Bronchial epithelial cell (primary cell): ENCODE data around the gene RAB6C. TPM values are rescaled to one million over a fixed set of nuclear protein-coding genes. Genes with fewer than 3 reads are reported as not detected.
"Not testable (repeated sequence)": the region's sequence is repeated elsewhere in the genome, so short reads cannot be mapped to it uniquely, and the experiment has no call there.

Source experiments
- DNase-seq: peaks from one replicate; pipeline ENCODE4 v3.0.0-alpha.2; 2010; ENCODE audit warnings: low read depth
- FAIRE-seq: peaks from 2 replicates; lab custom pipeline; 2011; peaks lifted over from hg19 to GRCh38; lab: Jason Lieb, UNC
- H3K27me3 ChIP-seq: 2 replicates; pipeline ENCODE4 v1.5.1; 2011; ENCODE audit warnings: low read length; ENCODE audit not compliant: control insufficient read depth, insufficient read depth
- H3K36me3 ChIP-seq: 2 replicates; pipeline ENCODE4 v1.5.1; 2011; ENCODE audit warnings: low read length; ENCODE audit not compliant: control insufficient read depth, insufficient read depth
- H3K4me3 ChIP-seq: 2 replicates; pipeline ENCODE4 v1.5.1; 2011; ENCODE audit warnings: mild to moderate bottlenecking, low read depth, low read length, control low read depth
- CTCF ChIP-seq: IDR thresholded peaks from 2 replicates; pipeline ENCODE4 v1.5.1; 2011; ENCODE audit warnings: mild to moderate bottlenecking, moderate library complexity, low read length, control low read depth, inconsistent platforms; ENCODE audit not compliant: insufficient read depth, severe bottlenecking
- total RNA-seq: library from RNA; depleted of rRNA; stranded (reverse); fragments of >200 nt; gene quantifications from 2 replicates; pipeline ENCODE4 v1.2.1, GENCODE V29; 2014

The RAB6C gene
- total RNA-seq, 1 donor from 2014 or later, result under 0.01 TPM

GRCh38 chr2:129977986-129978385, 1.5 kb upstream of the RAB6C start:
- no peak for DNase-seq
- no peak for TF ChIP-seq CTCF
- no peak for FAIRE-seq
- no peaks in the 10 kb centered on the region for H3K27me3 ChIP-seq
- no peaks in the 10 kb centered on the region for H3K36me3 ChIP-seq
- no peak overlapping the region for H3K4me3 ChIP-seq

- not testable (repeated sequence) for DNase-seq, H3K27me3 ChIP-seq, H3K4me3 ChIP-seq, H3K36me3 ChIP-seq
- FAIRE-seq, result peak; percentile 96
Measured at GRCh38 chr2:129980246-129980645, 780 bp downstream of the RAB6C start.

GRCh38 chr2:129981689-129982088, 2.2 kb downstream of the RAB6C start:
- H3K27me3 ChIP-seq, DNase-seq, H3K36me3 ChIP-seq, FAIRE-seq, H3K4me3 ChIP-seq: not testable (repeated sequence)

- Histone ChIP-seq H3K27me3 (no peaks in the 10 kb centered on the region), H3K4me3 (no peak overlapping the region), H3K36me3 (no peaks in the 10 kb centered on the region)
- FAIRE-seq (no peak), DNase-seq (no peak)
- TF ChIP-seq CTCF, result no peak
Measured at GRCh38 chr2:129984426-129984825, 5.0 kb downstream of the RAB6C start.

GRCh38 chr2:129992415-129993006, 13.0 kb downstream of the RAB6C start:
- not testable (repeated sequence) for DNase-seq, H3K4me3 ChIP-seq, H3K27me3 ChIP-seq, FAIRE-seq, H3K36me3 ChIP-seq

GRCh38 chr2:129993151-129993550, 13.7 kb downstream of the RAB6C start:
- H3K27me3 ChIP-seq, DNase-seq, H3K36me3 ChIP-seq, H3K4me3 ChIP-seq, FAIRE-seq: not testable (repeated sequence)

- H3K27me3 ChIP-seq, FAIRE-seq, H3K36me3 ChIP-seq, DNase-seq, H3K4me3 ChIP-seq: not testable (repeated sequence)
Measured at GRCh38 chr2:129996657-129997237, 17.3 kb downstream of the RAB6C start.

- not testable (repeated sequence) for H3K36me3 ChIP-seq, DNase-seq, FAIRE-seq, H3K4me3 ChIP-seq, H3K27me3 ChIP-seq
Measured at GRCh38 chr2:129998771-129999170, 19.3 kb downstream of the RAB6C start.

- DNase-seq, H3K4me3 ChIP-seq, H3K27me3 ChIP-seq, FAIRE-seq, H3K36me3 ChIP-seq: not testable (repeated sequence)
Measured at GRCh38 chr2:130005862-130006261, 26.4 kb downstream of the RAB6C start.

- not testable (repeated sequence) for FAIRE-seq, H3K36me3 ChIP-seq, H3K4me3 ChIP-seq, H3K27me3 ChIP-seq
- DNase-seq, result peak; percentile 52
Measured at GRCh38 chr2:130016701-130017100, 37.2 kb downstream of the RAB6C start.
